HG03558 (cell line): Measurements from ENCODE around the gene KCNJ3.
"Not testable (repeated sequence)": the region's sequence is repeated elsewhere in the genome, so short reads cannot be mapped to it uniquely, and the experiment has no call there.

ENCODE experiments used
- ATAC-seq: cut with Tn5 transposase; IDR thresholded peaks from one replicate; pipeline ENCODE4 v1.9.1; 2021; ENCODE audit warnings: moderate number of reproducible peaks; ENCODE audit not compliant: unreplicated experiment; ENCODE audit errors: extremely low read depth

Gene KCNJ3

DNA sequence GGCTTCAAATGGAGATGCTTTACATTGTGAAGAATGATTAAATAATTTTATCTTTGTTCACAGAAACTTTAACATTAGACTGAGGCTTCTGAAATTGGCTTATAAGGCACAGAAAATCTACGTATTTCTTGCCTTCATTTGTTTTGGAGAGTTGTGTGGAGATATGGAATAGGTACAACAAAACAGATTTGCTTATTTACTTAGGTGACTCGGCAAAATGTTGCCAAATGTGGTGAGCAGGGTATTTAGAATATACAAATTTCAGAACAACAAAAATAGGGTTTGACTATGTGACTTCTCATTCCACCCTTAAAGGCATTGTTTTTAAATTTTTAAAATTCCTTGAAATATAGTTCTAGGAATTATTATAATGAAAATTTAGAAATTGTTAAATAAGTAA, 134.2 kb downstream of the KCNJ3 start:
- no peak for ATAC-seq

DNA sequence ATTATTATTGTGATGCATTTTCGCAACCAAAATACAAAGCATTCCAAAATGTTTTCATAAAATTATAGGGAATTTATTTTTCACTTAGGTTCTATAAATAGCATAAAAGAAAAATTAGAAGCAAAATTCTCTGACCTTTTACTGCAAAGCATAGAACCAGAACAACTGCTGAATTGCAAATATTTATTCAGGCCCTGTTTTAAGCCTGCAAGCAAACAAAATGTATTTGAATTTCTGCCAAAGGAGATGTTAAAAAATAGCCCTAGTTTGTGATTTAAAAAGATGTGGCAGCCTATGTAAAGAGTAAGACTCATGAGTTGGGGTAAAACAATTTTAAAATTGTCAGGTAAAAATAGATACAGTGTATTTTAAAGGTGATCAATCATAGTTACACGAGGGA, 138.1 kb downstream of the KCNJ3 start:
- ATAC-seq = no peak

DNA sequence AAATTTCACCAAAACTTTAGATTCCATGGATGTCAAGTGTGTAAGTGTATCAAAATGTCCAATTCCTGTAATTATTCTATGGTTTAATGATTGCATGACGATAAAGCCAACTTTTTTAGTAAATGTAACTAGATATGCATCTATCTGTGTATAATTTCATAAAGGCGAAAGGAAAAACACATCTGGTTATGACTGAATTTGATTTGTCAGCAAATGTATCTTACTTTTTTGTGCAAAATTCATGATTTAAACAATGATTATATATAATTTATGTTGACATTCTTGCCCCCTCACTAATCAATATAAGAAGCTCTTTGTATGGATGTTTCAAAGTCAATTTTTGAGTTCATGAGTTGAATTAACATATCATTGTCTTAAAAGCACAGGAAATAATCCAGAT, 138.5 kb downstream of the KCNJ3 start:
- ATAC-seq = no peak

DNA sequence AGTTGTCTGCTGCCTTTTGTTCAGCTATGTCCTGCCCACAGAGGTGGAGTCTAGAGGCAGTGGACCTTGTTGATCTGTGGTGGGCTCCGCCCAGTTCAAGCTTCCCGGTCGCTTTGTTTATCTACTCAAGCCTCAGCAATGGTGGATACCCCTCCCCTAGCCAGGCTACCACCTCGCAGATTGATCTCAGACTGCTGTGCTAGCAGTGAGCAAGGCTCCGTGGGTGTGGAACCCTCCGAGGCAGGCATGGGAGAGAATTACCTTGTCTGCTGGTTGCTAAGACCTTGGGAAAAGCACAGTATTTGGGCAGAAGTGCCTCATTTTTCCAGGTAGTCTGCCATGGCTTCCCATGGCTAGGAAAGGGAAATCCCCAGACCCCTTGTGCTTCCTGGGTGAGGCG, 146.0 kb downstream of the KCNJ3 start:
- ATAC-seq = no peak

DNA sequence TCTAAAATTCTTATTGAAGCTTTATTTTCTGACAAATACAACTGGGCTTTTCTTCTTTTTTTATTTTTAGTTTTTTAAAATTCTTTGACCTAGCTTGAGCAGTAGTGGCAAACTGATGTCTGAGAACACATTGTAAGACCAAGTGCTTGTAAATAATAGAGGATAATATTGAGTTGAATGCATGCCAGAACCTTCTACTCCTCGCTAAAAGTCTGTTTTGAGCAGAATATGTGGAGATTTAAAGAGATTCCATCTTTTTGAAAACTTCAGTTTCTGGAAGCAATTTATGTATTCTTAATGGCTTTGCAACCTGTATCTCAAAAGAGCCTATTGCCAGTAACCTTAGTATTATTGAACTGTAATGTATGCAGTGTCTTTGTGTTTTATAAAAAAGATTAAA, 148.3 kb downstream of the KCNJ3 start:
- ATAC-seq = no peak

DNA sequence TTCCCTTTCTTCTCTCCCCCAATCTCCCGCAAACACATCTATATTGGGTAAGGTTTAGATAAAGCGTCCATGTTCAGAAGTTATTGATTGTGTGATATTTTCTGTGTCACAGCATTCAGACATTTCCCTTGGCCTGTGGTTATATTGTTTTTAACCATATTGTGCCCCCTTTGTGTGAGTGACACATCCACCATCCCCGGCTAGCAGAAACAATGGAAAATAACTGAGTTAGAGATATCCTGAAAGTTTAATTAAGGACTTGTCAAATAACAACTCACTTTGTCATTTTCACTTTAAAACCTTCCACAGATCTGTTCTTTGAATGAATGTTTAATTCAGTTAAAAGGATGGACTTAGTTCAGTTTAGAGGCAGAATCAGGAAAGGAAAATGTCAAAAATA, 151.0 kb downstream of the KCNJ3 start:
- no peak for ATAC-seq

DNA sequence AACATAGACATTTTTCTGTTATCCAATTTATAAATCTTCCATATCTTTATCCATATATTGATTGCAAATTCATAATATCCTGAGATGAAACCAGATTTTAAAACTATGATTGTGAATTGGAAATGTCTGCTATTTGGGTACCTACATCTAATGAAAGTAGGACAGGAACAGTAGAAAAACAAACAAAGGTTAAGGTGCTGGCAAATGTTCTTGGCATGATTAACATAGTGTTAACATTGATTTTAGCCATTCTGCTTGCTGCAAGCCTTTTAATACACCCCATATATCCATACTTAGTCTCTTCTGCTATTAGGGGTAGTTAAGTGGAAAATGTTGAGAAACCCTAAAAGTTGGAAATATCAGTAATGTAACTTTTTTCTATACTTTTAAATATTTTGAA, 152.0 kb downstream of the KCNJ3 start:
- no peak for ATAC-seq

DNA sequence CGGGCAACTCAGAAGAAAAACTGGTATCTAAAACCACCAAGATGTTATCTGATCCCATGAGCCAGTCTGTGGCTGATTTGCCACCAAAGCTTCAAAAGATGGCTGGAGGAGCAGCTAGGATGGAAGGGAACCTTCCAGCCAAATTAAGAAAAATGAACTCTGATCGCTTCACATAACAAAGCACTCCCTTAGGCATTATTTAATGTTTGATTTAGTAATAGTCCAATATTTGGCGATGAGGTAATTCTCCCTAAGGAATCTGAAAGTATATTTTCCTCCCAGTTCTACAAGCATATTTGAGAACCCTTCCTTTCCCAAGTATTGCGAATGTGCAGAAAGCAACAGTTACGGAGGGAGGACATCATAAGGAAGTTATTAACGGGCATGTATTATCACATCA, 156.6 kb downstream of the KCNJ3 start:
- ATAC-seq = no peak

DNA sequence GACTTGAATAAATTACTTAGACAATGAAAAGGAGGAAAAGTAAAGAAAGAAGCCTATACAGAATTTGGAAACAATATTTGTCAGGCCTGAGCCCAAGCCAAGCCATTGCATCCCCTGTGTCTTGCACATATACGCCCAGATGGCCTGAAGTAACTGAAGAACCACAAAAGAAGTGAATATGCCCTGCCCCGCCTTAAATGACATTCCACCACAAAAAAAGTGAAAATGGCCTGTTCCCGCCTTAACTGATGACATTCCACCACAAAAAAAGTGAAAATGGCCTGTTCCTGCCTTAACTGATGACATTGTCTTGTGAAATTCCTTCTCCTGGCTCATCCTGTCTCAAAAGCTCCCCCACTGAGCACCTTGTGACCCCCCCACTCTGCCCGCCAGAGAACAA, 168.7 kb downstream of the KCNJ3 start:
- ATAC-seq = not testable (repeated sequence)

DNA sequence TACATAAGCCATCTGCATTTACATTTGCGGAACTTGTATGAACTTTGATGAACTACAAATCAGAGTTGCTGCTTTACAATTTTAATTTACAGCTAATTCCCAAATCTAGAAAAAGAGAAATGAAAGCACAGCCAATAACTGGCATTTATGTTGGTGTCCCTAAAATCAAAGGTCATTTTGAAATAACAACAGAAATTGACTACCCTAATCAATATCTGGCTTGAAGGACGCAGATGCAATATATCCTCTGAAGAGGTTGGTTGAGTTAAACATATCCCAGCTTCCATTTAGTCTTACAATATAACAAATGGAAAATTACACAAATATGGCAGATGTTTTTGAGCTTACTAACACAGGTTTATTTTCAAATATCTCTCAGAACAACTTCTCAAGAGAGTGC, 177.5 kb downstream of the KCNJ3 start:
- ATAC-seq = no peak

DNA sequence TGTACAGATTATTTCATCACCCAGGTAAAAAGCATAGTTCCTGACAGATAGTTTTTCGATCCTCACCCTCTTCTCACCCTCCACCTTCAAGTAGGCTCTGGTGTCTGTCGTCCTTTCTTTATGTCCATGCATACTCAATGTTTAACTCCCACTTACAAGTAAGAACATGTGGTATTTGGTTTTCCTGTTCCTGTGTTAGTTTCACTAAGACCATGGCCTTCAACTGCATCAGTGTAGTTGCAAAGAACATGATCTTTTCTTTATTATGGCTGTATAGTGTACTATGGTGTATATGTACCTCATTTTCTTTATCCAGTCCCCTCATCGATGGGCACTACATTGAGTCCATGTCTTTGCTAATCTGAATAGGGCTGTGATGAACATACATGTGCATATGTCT, 184.2 kb downstream of the KCNJ3 start:
- no peak for ATAC-seq

DNA sequence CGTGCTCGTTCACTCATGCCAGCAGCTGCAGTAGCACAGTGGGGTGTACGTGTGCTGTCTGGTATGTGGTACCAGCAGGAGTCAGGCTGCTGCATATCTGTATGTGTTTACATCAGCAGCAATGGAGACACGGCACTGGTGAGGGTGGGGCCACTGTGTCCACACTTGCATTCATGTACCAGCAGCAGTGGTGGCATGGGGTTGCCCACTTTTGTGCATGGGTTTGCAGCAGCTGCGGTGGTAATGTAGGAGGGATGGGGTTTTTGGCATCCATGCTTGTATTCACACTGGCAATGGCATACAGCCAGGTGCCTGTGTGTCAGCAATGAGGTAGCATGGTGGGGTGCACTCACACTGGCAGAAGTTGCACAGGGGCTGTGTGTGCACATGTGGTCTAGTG, 187.8 kb downstream of the KCNJ3 start:
- ATAC-seq = no peak

DNA sequence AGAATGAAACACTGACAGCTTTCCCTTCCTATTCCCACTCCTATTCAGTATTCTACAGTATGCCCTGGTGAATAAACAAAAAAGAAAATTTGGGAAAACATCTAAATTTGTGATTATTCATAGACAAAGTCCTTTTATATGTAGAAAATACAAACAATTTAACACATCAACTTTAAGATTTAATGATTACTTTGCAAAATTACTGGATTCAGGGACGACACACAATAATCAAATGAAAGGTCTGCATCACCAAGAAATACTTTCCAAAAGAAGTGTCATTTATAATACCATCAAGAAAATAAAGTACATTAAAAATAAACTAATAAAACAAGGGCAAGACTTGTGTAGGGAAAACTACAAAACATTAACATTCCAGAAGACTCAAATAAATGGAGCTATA, 199.8 kb downstream of the KCNJ3 start:
- ATAC-seq = no peak

DNA sequence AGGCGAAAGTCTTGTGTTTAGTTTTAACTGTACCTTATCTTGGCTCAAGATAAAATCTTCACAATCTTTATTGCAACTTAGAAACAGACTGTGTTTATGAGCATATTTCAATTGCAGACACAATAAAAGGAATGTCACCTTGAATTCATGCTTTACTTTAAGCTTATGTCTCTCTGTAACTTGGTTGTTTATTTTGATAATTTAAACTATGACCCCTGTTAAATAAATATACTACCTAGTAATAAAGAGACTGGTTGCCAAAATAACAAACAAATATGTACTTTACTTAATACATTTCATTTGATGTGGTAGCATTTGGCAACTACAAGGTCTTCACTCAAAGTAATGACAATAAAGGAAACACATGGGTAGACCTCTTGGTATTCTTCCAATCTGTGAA, 202.6 kb downstream of the KCNJ3 start:
- ATAC-seq = no peak
